ENCODE results near the gene SMARCAD1.
"Not testable (repeated sequence)": the region's sequence is repeated elsewhere in the genome, so short reads cannot be mapped to it uniquely, and the experiment has no call there.

DNA sequence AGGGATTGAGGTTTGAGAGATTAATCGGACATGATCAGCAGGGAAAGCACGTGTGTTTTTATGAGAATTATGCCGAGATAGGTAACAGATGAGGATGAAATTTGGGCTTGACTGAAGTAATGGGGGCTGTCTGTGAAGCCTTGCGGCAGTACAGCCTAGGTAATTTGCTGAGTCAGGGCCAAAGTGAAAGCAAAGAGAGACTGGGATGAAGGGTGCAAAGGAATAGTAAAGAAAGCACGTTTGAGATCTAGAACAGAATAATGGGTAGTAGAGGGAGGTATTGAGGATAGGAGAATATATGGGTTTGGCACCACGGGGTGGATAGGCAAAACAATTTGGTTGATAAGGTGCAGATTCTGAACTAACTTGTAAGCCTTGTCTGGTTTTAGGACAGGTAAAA, 87.8 kb downstream of the SMARCAD1 start:
- not testable (repeated sequence) for TF ChIP-seq EZH2phosphoT487 (IDR thresholded peaks at IDR 0.05; ENCODE audit: unreplicated experiment); EZH2 (IDR thresholded peaks at IDR 0.05; ENCODE audit: low read depth, unreplicated experiment); CREB1 (CRISPR knock-in tag; IDR thresholded peaks at IDR 0.05; ENCODE audit: low read depth); POLR2AphosphoS5 (IDR thresholded peaks at IDR 0.05; ENCODE audit: low read depth); REST (IDR thresholded peaks at IDR 0.05; ENCODE audit: unreplicated experiment); STAT1 (IDR thresholded peaks at IDR 0.05; ENCODE audit: unreplicated experiment); JUNB (IDR thresholded peaks at IDR 0.05; ENCODE audit: unreplicated experiment)
- TF ChIP-seq, protein P1, sequence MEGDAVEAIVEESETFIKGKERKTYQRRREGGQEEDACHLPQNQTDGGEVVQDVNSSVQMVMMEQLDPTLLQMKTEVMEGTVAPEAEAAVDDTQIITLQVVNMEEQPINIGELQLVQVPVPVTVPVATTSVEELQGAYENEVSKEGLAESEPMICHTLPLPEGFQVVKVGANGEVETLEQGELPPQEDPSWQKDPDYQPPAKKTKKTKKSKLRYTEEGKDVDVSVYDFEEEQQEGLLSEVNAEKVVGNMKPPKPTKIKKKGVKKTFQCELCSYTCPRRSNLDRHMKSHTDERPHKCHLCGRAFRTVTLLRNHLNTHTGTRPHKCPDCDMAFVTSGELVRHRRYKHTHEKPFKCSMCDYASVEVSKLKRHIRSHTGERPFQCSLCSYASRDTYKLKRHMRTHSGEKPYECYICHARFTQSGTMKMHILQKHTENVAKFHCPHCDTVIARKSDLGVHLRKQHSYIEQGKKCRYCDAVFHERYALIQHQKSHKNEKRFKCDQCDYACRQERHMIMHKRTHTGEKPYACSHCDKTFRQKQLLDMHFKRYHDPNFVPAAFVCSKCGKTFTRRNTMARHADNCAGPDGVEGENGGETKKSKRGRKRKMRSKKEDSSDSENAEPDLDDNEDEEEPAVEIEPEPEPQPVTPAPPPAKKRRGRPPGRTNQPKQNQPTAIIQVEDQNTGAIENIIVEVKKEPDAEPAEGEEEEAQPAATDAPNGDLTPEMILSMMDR (conservative IDR thresholded peaks at IDR 0.05; ENCODE audit: low read depth in 2 of 2), result not testable (repeated sequence)

Measured in GM23338 (cell line).